ENCODE results near the gene MIEF1. TPM values are rescaled to one million over a fixed set of nuclear protein-coding genes. Genes with fewer than 3 reads are reported as not detected.

The MIEF1 gene
- 10 to 100 TPM; 16.3 to 22.2 (median 18.7) TPM for total RNA-seq
- polyA plus RNA-seq = 9.0 TPM
- long read RNA-seq, donor 1, full-length matches to known transcripts = 13 of 45 reads
- long read RNA-seq, donor 1, partial matches to known transcripts = 29 of 45 reads
- long read RNA-seq, donor 1, other reads (novel, unspliced or antisense) = 3 of 45 reads
- long read RNA-seq, donor 2, full-length matches to known transcripts = 5 of 14 reads
- long read RNA-seq, donor 2, partial matches to known transcripts = 1 of 14 reads
- long read RNA-seq, donor 2, other reads (novel, unspliced or antisense) = 8 of 14 reads
- long read RNA-seq, donor 3, full-length matches to known transcripts = 61 of 106 reads
- long read RNA-seq, donor 3, partial matches to known transcripts = 39 of 106 reads
- long read RNA-seq, donor 3, other reads (novel, unspliced or antisense) = 6 of 106 reads
- long read RNA-seq, donor 4, partial matches to known transcripts = 0 of 9 reads
- long read RNA-seq, donor 4, other reads (novel, unspliced or antisense) = 8 of 9 reads

DNA sequence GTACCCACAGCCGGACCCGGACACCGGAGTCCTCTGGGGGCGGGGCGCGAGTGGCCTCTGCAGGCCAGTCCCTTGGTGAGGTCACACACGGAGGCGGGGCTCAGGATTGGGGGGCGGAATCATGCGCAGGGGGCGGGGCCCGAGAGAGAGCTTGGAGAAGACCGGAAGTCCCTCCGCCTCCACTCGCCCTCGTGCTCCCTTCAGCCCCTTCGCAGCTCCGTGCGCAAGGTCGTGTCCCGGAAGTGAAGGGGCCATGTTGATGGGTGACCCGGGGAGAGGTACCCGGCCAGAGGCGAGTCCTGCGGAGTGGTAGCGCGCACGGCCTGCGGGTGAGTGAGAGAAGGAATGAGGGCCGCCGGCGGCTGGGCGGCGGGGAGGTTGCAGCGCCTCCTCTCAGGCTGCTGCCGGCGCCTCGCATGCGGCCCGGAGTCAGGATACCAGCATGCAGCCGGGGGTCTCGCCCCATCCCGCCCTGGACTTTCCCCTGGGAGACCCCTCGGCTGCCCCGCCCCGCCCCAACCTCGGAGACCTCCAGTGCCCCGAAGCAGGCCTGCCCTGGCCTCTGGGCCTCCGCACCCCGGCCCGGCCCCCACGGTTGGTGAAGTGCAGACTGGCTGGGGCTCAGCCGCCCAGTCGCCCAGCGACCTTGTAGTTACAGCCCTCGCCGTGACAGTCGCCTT is at the start of gene MIEF1:
MIEF1 (plus strand) TSS at position 182 of the 680 bp plus-strand sequence. CDS start 9,005 bp downstream, outside the sequence.
- Histone ChIP-seq H3K4me3 (ENCODE audit: low read length) (peak within 1 kb of the TSS; percentile 86), H3K9me3 (ENCODE audit: control insufficient read depth, low read length) (no peaks in the 10 kb centered on the region), H3K4me1 (ENCODE audit: control insufficient read depth, insufficient read depth, low read length) (peaks cover 8% of the 10 kb centered on the region), H3K27me3 (ENCODE audit: control insufficient read depth, insufficient read depth) (no peaks in the 10 kb centered on the region), H3K27ac (ENCODE audit: low read length) (peak within 1 kb of the TSS; percentile 95)
- WGBS = under 1% methylated on average over 58 of the region's 58 CpGs
- intact Hi-C loops (cut with DNase I) = loop anchor here in 1 of 4 donors (10.0 kb wide), 1 partner anchor 117 kb away; no protein-coding TSS in a partner anchor
- peak; percentile 98 to 99 (median 99) for DNase-seq
- peak; percentile 97 to 98 for ATAC-seq

DNA sequence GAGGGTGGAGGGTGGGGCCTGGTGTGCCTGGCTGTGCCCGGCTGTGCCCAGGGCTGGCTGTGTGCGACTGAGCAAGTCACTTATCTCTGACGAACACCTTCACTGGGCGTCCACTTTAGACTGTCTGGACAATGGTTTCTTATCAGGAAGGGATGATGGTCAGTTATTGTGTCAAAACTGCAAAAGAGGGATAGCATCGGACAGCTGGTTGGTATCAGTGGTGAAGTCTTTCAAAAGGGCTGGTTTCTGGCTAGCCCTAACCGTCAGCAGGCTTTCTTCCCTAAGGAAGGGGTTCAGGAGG is 49.4 kb upstream of the MIEF1 start:
- 48% methylated on average over 6 of the region's 6 CpGs for WGBS
- ATAC-seq (peak; percentile 47 to 56), DNase-seq (no peak)
- Histone ChIP-seq H3K4me3 (ENCODE audit: low read length) (no peak overlapping the region), H3K4me1 (ENCODE audit: control insufficient read depth, insufficient read depth, low read length) (no peaks in the 10 kb centered on the region), H3K27me3 (ENCODE audit: control insufficient read depth, insufficient read depth) (no peaks in the 10 kb centered on the region), H3K9me3 (ENCODE audit: control insufficient read depth, low read length) (no peaks in the 10 kb centered on the region), H3K27ac (ENCODE audit: low read length) (no peak overlapping the region)
- intact Hi-C loops (cut with DNase I) = no loop called here

DNA sequence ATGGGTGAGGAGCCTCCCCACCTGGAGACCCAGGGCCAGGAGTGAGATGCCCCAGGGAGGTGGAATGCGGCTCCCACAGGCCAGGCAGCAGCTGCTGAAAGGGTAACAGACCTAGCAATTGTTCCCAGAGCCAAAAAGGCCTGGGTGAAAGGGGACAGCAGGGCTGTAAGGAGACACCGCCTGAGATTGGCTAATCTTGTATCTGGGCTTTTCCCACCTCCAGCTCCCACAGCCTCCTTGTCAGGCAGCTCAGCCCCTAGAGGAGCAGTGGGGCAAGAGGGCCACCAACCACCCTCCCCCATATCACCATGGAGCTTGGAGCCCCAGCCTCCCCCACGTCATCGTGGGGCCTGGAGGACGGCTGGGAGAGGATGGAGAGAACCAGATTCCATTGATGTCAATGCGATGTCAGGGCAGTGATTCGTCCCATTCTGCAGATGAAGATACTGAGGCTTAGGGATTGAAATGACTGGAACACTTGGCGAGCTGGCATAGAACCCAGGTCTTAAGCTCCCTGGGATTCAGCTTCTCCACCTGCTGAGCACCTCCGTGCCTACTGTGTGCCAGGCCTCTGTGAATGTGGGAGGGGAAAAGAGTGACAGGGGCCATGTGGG is 48.2 kb upstream of the MIEF1 start:
- 73% methylated on average over 9 of the region's 9 CpGs for WGBS
- H3K27ac ChIP-seq (ENCODE audit: low read length) = no peak overlapping the region
- intact Hi-C loops (cut with DNase I) = no loop called here
- ATAC-seq (no peak), DNase-seq (no peak)
- H3K9me3 ChIP-seq (ENCODE audit: control insufficient read depth, low read length) = no peaks in the 10 kb centered on the region
- H3K27me3 ChIP-seq (ENCODE audit: control insufficient read depth, insufficient read depth) = no peaks in the 10 kb centered on the region
- no peak overlapping the region for H3K4me3 ChIP-seq (ENCODE audit: low read length)
- no peaks in the 10 kb centered on the region for H3K4me1 ChIP-seq (ENCODE audit: control insufficient read depth, insufficient read depth, low read length)

DNA sequence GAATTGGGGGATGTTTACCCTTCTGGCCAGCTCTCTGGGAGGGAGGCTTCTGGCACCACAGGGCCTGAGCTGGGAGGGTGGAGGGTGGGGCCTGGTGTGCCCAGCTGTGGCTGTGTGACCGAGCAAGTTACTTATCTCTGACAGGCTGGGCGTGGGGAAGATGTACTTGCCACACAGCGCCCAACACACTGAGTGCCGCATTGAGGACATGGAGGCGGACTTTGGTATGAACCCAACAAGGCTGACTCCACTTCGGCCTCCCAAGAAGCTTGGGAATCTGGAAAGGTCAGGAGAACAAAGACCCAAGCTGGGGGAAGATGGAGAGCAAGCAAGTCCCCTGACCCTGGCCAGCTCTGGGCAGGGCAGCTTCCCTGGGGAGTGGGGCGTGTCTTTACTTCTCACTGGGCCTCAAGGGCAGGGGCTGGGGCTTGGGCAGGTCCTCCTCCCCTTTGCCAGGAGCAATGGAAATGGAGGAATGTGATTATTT is 47.7 kb upstream of the MIEF1 start:
- Histone ChIP-seq H3K4me3 (ENCODE audit: low read length) (no peak overlapping the region), H3K27ac (ENCODE audit: low read length) (no peak overlapping the region), H3K4me1 (ENCODE audit: control insufficient read depth, insufficient read depth, low read length) (no peaks in the 10 kb centered on the region), H3K9me3 (ENCODE audit: control insufficient read depth, low read length) (no peaks in the 10 kb centered on the region), H3K27me3 (ENCODE audit: control insufficient read depth, insufficient read depth) (no peaks in the 10 kb centered on the region)
- intact Hi-C loops (cut with DNase I) = no loop called here
- DNase-seq = no peak
- 58% methylated on average over 7 of the region's 7 CpGs for WGBS
- peak; percentile 53 to 60 for ATAC-seq

DNA sequence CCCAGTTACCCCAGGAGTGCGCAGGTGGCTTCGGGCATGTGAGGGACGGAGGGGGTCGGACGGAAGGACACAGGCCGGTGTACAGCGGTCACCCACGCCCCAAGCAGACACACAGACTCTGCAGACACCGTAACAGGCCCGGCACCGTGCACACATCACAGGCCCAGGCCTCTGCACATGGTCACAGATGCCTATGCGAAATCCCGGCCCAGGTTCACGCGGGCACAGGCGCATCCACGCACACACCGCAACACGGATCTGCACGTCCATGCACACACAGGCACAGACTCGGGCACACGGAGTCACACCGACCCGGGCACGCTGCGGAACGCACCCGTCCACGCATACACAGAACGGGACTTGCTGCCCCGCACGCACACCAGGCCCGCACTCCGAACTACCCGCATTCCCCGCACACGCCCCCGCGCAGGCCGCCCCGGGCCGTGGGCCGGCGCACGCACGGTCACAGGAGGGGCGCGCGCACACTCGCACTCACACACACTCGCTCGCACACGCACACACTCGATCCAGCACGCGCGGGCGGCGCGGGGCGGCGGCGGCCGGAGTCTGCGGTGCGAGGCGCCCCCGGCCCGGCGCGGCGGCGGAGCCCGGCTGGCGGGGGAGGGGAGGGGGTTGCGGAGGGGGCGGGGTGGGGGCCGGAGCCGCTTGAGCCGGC is 45.4 kb upstream of the MIEF1 start, which contains the start of gene MGAT3:
MGAT3 (plus strand) TSS at position 491 of the 676 bp plus-strand sequence. CDS start 30,336 bp downstream, outside the sequence.
- no peak for DNase-seq
- peak within 1 kb of the TSS; percentile 25 for H3K27ac ChIP-seq (ENCODE audit: low read length)
- ATAC-seq = peak in 1 of 2 donors; percentile 6
- H3K4me1 ChIP-seq (ENCODE audit: control insufficient read depth, insufficient read depth, low read length) = no peaks in the 10 kb centered on the region
- H3K9me3 ChIP-seq (ENCODE audit: control insufficient read depth, low read length) = no peaks in the 10 kb centered on the region
- intact Hi-C loops (cut with DNase I) = no loop called here
- 28% methylated on average over 80 of the region's 80 CpGs for WGBS
- peak within 1 kb of the TSS; percentile 89 for H3K4me3 ChIP-seq (ENCODE audit: low read length)
- H3K27me3 ChIP-seq (ENCODE audit: control insufficient read depth, insufficient read depth) = no peaks in the 10 kb centered on the region

DNA sequence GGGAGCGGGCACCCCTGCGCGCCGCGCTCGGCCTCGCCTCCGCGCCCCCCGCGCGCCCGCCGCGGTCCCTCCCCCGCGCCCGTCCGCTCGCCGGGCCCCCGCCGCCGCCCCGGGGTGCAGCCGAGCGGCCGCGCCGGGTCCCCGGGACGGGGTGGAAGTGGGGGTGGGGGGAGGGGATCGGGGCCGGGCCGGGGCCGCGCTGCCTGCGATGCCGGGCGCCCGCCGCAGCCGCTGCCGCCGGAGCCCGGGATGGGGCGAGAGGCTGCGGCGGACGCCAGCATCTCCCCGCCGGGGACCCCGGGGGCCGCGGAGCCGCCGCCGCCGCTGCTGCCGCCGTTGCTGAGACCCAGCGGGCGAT is 44.9 kb upstream of the MIEF1 start:
- intact Hi-C loops (cut with DNase I) = no loop called here
- Histone ChIP-seq H3K4me3 (ENCODE audit: low read length) (peak overlapping the region; percentile 89), H3K4me1 (ENCODE audit: control insufficient read depth, insufficient read depth, low read length) (no peaks in the 10 kb centered on the region), H3K27ac (ENCODE audit: low read length) (no peak overlapping the region), H3K9me3 (ENCODE audit: control insufficient read depth, low read length) (no peaks in the 10 kb centered on the region), H3K27me3 (ENCODE audit: control insufficient read depth, insufficient read depth) (no peaks in the 10 kb centered on the region)
- ATAC-seq (no peak), DNase-seq (no peak)
- 1% methylated on average over 47 of the region's 63 CpGs for WGBS

DNA sequence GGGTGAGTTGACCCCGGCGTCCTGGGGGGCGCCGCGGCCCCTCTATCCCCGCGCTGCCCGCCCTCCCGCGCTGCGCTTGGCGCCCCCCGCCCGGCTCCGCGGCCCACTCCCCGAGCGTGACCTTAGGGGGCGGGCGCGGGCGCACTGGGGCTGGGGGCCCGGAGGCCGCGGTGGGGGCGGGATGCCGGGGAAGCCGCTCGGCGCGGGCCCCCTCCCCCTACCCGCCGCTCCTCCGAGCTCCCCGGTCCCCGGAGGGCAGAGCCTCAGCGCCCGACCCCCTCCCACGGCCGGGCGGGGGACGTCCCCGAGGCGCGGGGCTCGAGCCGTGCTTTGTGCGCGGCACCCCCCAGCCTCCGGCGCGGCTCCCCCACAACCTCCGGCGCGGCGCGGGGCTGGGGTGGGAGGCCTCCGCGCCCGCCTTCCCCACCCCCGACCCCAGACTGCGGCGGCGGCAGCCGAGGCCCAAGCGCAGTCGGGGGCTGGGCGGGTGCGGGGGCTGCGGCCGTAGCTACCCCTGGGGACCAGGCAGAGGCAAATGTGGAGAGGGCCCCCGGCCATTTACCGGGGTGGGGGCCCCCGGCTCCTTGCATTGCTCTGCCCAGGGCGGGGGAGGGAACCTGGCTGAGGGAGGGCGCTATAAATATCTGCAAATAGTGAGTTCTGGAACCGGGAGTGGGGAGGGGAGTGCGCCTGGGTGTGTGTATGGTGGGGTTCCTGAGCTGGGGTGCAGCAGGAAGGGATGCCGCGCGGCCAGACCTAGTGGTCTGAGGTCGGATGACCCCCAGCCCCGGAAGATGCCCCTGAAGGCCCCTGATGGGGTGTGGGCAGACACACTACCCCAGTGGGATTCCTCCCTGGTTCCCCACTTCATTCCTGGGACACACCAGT is 44.3 kb upstream of the MIEF1 start:
- DNase-seq (peak in 1 of 3 donors; percentile 53), ATAC-seq (no peak)
- peaks cover under 1% of the 10 kb centered on the region for H3K4me1 ChIP-seq (ENCODE audit: control insufficient read depth, insufficient read depth, low read length)
- WGBS = 2% methylated on average over 83 of the region's 83 CpGs
- H3K27ac ChIP-seq (ENCODE audit: low read length) = peak overlapping the region; percentile 57
- peak overlapping the region; percentile 89 for H3K4me3 ChIP-seq (ENCODE audit: low read length)
- H3K9me3 ChIP-seq (ENCODE audit: control insufficient read depth, low read length) = no peaks in the 10 kb centered on the region
- intact Hi-C loops (cut with DNase I) = no loop called here
- no peaks in the 10 kb centered on the region for H3K27me3 ChIP-seq (ENCODE audit: control insufficient read depth, insufficient read depth)

DNA sequence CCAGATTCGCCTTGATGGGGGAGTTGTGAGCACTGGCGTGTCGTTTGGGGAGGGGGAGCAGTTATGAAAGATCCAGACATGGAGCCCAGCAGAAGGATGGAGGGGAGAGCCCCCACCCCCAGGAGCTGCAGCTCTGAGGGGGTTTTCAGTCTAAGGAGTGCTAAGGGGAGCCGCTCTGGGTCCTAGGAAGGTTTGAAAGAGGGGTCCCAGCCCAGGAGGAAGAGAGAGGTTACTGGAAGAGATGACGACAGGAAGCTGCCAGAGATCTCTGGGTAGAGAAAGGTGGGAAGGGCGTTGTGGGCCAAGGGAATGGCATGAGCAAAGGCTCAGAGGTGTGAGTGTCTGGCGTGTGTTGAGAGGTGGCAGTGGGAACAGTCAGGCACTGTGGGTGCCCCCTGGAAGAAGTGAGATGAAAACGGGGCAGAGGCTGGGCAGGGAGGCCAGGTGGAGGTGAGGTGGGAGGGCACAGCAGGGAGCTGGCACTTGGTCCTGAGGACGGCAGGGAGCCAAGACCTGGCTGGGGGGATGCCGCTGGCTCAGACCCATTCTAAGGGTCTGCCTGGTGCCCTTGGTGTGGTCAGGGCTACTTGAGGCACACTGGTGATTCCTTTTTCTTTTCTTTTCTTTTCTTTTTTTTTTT is 43.5 kb upstream of the MIEF1 start:
- H3K4me1 ChIP-seq (ENCODE audit: control insufficient read depth, insufficient read depth, low read length) = peaks cover 8% of the 10 kb centered on the region
- DNase-seq (peak in 1 of 3 donors; percentile 20), ATAC-seq (no peak)
- H3K27me3 ChIP-seq (ENCODE audit: control insufficient read depth, insufficient read depth) = no peaks in the 10 kb centered on the region
- intact Hi-C loops (cut with DNase I) = no loop called here
- peak overlapping the region; percentile 57 for H3K27ac ChIP-seq (ENCODE audit: low read length)
- H3K4me3 ChIP-seq (ENCODE audit: low read length) = peak overlapping the region; percentile 89
- 60% methylated on average over 10 of the region's 10 CpGs for WGBS
- H3K9me3 ChIP-seq (ENCODE audit: control insufficient read depth, low read length) = no peaks in the 10 kb centered on the region

DNA sequence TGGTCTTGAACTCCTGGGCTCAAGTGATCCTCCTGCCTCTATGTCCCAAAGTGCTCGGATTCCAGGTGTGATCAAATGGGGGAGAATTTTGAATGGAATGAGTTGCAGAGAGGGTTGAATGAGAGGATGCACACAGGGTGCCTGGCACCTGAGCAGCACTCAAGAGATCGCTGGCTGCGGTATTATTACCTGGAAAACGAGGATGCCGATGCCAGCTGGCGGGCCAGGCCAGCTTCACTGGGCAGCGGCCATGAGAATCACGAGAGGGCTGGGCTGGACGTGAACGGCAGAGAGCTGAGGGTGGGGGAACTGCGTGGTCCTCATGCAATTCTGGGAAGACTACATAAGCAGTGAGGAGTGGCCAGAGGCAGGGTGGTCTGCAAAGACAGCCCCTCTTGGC is 42.4 kb upstream of the MIEF1 start:
- DNase-seq = no peak
- ATAC-seq = no peak
- WGBS = 77% methylated on average over 11 of the region's 11 CpGs
- Histone ChIP-seq H3K9me3 (ENCODE audit: control insufficient read depth, low read length) (no peaks in the 10 kb centered on the region), H3K27me3 (ENCODE audit: control insufficient read depth, insufficient read depth) (no peaks in the 10 kb centered on the region), H3K27ac (ENCODE audit: low read length) (no peak overlapping the region), H3K4me3 (ENCODE audit: low read length) (no peak overlapping the region), H3K4me1 (ENCODE audit: control insufficient read depth, insufficient read depth, low read length) (peaks cover 8% of the 10 kb centered on the region)
- intact Hi-C loops (cut with DNase I) = no loop called here

Data from right cardiac atrium (tissue), 5 donors.